Lower lobe of right lung (tissue), 2 donors: Measurements from ENCODE around the gene ASTL. TPM values are rescaled to one million over a fixed set of nuclear protein-coding genes. Genes with fewer than 3 reads are reported as not detected.

Source experiments
- ATAC-seq, 2 donors: fragments of 200-7000 bp; cut with Tn5 transposase; one replicate each; pipeline ENCODE4 v1.9.1; 2020 to 2022; ENCODE audit warnings: mild to moderate bottlenecking in 2 of 2, moderate library complexity in 2 of 2
- DNase-seq: peaks from one replicate; pipeline ENCODE4 v3.0.0-alpha.2; 2020
- H3K27ac ChIP-seq: fragments of 200-600 bp; one replicate; pipeline ENCODE4 v1.8.0; 2022
- H3K27me3 ChIP-seq: fragments of 200-600 bp; one replicate; pipeline ENCODE4 v1.8.0; 2022; ENCODE audit warnings: low read depth
- H3K36me3 ChIP-seq: fragments of 200-600 bp; one replicate; pipeline ENCODE4 v1.8.0; 2022; ENCODE audit warnings: mild to moderate bottlenecking
- H3K4me1 ChIP-seq: fragments of 200-600 bp; one replicate; pipeline ENCODE4 v1.8.0; 2022
- H3K4me3 ChIP-seq: fragments of 200-600 bp; one replicate; pipeline ENCODE4 v1.8.0; 2022; ENCODE audit warnings: mild to moderate bottlenecking
- H3K9me3 ChIP-seq: fragments of 200-600 bp; one replicate; pipeline ENCODE4 v1.8.0; 2022
- CTCF ChIP-seq: fragments of 200-600 bp; IDR thresholded peaks from one replicate; pipeline ENCODE4 v1.8.0; 2022; ENCODE audit warnings: antibody characterized with exemption, mild to moderate bottlenecking
- intact Hi-C: fragments of 100-400 bp; cut with DNase I; formaldehyde crosslinking; loops from one replicate; pipeline ENCODE4 v1.11.0; 2022
- long read RNA-seq: library from polyadenylated mRNA; unstranded; transcript quantifications from one replicate; pipeline ENCODE4 v2.0.0, GENCODE V29; 2021
- total RNA-seq: library from RNA; stranded (reverse); fragmentation: NEBNext Ultra II Directional; extraction: Animal tissue kit (Norgen Biotek cat#: 25700); gene quantifications from one replicate; pipeline ENCODE4 v1.2.1, GENCODE V29; 2021
- donor health status: DM: no; HTN: yes; CAD: no; lungs with severe emphysema.

Gene ASTL
- not detected for total RNA-seq
- long read RNA-seq, result 0 reads

- Histone ChIP-seq H3K4me1 (no peaks in the 10 kb centered on the region), H3K27me3 (peaks cover 11% of the 10 kb centered on the region), H3K9me3 (no peaks in the 10 kb centered on the region), H3K36me3 (no peaks in the 10 kb centered on the region), H3K4me3 (peak within 1 kb of the TSS; percentile 16), H3K27ac (no peak within 1 kb of the TSS)
- ATAC-seq (peak; percentile 68 to 78), DNase-seq (peak; percentile 78)
- intact Hi-C loops, result no loop called here
- TF ChIP-seq CTCF, result peak; percentile 50
These were observed at the start of gene ASTL for GRCh38 chr2:96138179-96139145. TSS of gene ASTL (minus strand) at chr2:96138502. CDS start at chr2:96138436, 66 bp downstream.

GRCh38 chr2:96186562-96186961 is 48.3 kb upstream of the ASTL start:
- no peak overlapping the region for H3K4me3 ChIP-seq
- intact Hi-C loops, result no loop called here
- no peaks in the 10 kb centered on the region for H3K4me1 ChIP-seq
- no peaks in the 10 kb centered on the region for H3K9me3 ChIP-seq
- no peaks in the 10 kb centered on the region for H3K27me3 ChIP-seq
- no peak for TF ChIP-seq CTCF
- H3K36me3 ChIP-seq, result peaks cover 77% of the 10 kb centered on the region
- DNase-seq, result no peak
- ATAC-seq, result no peak
- no peak overlapping the region for H3K27ac ChIP-seq

GRCh38 chr2:96185516-96185915 is 47.2 kb upstream of the ASTL start:
- TF ChIP-seq CTCF, result no peak
- intact Hi-C loops, result no loop called here
- H3K9me3 ChIP-seq, result no peaks in the 10 kb centered on the region
- H3K27ac ChIP-seq, result no peak overlapping the region
- H3K27me3 ChIP-seq, result no peaks in the 10 kb centered on the region
- peaks cover 67% of the 10 kb centered on the region for H3K36me3 ChIP-seq
- ATAC-seq (no peak), DNase-seq (no peak)
- H3K4me1 ChIP-seq, result no peaks in the 10 kb centered on the region
- no peak overlapping the region for H3K4me3 ChIP-seq

- no peaks in the 10 kb centered on the region for H3K4me1 ChIP-seq
- ATAC-seq (no peak), DNase-seq (no peak)
- H3K4me3 ChIP-seq, result no peak overlapping the region
- H3K9me3 ChIP-seq, result no peaks in the 10 kb centered on the region
- no peak overlapping the region for H3K27ac ChIP-seq
- intact Hi-C loops, result no loop called here
- H3K27me3 ChIP-seq, result no peaks in the 10 kb centered on the region
- H3K36me3 ChIP-seq, result peaks cover 62% of the 10 kb centered on the region
- no peak for TF ChIP-seq CTCF
These were observed 46.7 kb upstream of the ASTL start for GRCh38 chr2:96184989-96185388.

GRCh38 chr2:96184188-96184587 is 45.9 kb upstream of the ASTL start:
- Histone ChIP-seq H3K36me3 (peaks cover 54% of the 10 kb centered on the region), H3K4me3 (no peak overlapping the region), H3K9me3 (no peaks in the 10 kb centered on the region), H3K4me1 (no peaks in the 10 kb centered on the region), H3K27me3 (no peaks in the 10 kb centered on the region), H3K27ac (no peak overlapping the region)
- no peak for TF ChIP-seq CTCF
- intact Hi-C loops, result no loop called here
- DNase-seq, result no peak
- no peak for ATAC-seq
